IMR-90 (cell line): ENCODE data around the gene PSMA7. TPM values are rescaled to one million over a fixed set of nuclear protein-coding genes. Genes with fewer than 3 reads are reported as not detected.

Experiments used
- CTCF ChIP-seq: conservative IDR thresholded peaks from 2 replicates; pipeline ENCODE4 v1.5.1; 2012; ENCODE audit warnings: mild to moderate bottlenecking, low read depth, low read length, improper control_type of control experiment
- polyA plus RNA-seq, 3 experiments: library from polyadenylated mRNA; depleted of rRNA; stranded (reverse); fragments of >200 nt; gene quantifications; 2 replicates each; pipeline ENCODE4 v1.2.3, GENCODE V29; 2012; ENCODE audit warnings: low replicate concordance in 1 of 3
- total RNA-seq: library from RNA; depleted of rRNA; stranded (reverse); fragments of >200 nt; gene quantifications from 2 replicates; pipeline ENCODE4 v1.2.3, GENCODE V29; 2012

The PSMA7 gene
- total and polyA plus RNA-seq, 2 of the 4 experiments (the other 2 are of a cell fraction), result 417 to 458 TPM

- no peak for TF ChIP-seq CTCF
Observed at GRCh38 chr20:62142252-62143080, 728 bp downstream of the PSMA7 start (continued).
